Posterior vena cava (tissue), 2 donors: ENCODE data around the gene FRY. TPM values are rescaled to one million over a fixed set of nuclear protein-coding genes. Genes with fewer than 3 reads are reported as not detected.

ENCODE experiments used
- DNase-seq: peaks from one replicate; pipeline ENCODE4 v3.0.0-alpha.2; 2020; ENCODE audit warnings: low spot score
- intact Hi-C, 2 donors: fragments of 100-400 bp; cut with DNase I; formaldehyde crosslinking; loops; one replicate each; pipeline versions ENCODE4 v1.14.1 to v1.14.2; 2022 to 2023
- total RNA-seq, 2 donors: library from RNA; stranded (reverse); fragmentation: NEBNext Ultra II Directional; extraction: Animal tissue kit (Norgen Biotek cat#: 25700); gene quantifications; one replicate each; pipeline ENCODE4 v1.2.1, GENCODE V29; 2021
- donor health status: DM: yes; HTN: yes; CAD: no.
- donor health status: DM: yes; HTN: yes; CAD: no.

The FRY gene
- total RNA-seq, 2 donors from 2014 or later, result 97.1 to 207 TPM

- no peak for DNase-seq
- intact Hi-C loops, result loop anchor here in 1 of 2 donors (10.0 kb wide), 1 partner anchor 97 kb away; no protein-coding TSS in a partner anchor
Observed at GRCh38 chr13:32011971-32012370, 19.6 kb upstream of the FRY start.

- intact Hi-C loops, result loop anchor here in 1 of 2 donors (10.0 kb wide), 1 partner anchor 98 kb away; no protein-coding TSS in a partner anchor
- DNase-seq, result no peak
Observed at GRCh38 chr13:32013181-32013580, 18.4 kb upstream of the FRY start.

DNA sequence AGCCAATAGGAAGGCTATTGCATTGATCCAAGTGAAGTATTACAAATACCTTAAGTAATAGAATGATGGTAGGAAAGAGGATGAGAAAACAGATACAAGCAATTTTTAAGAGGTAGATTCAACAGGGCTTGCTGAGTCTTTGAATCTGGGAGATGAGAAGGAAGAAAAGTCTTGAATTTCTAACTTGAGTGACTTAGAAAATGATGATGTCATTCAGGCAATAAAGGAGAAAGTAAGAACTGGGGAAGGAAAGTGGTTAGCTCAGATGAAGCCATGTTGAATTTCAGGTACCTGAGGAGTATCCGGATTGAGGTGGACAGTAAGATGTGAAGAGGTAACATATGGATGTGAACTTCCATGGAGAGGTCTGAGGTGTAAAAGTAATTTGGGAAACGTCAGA, 15.5 kb upstream of the FRY start:
- DNase-seq, result no peak
- intact Hi-C loops, result loop anchor here (5.0 to 10.0 kb wide), 2 partner anchors 101 to 296 kb away; no protein-coding TSS in a partner anchor

DNA sequence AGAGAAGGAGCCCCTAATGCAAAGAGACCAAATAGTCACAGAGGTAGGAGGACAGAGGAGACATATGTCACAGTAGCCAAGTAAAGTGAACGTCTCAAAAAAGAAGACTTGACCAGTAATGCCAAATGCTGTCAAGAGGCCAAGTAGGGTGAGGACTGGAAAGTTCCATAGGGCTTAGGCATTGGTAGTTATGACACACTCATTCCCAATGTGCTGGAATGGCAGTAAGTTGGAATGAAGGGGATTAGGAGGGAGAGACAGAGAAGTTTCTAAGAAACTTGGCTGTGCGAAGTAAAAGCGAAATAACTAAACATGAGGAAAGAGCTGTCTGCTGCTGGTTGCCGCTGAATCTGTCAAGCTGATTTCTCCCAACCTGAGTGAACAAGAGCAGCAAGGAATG, 14.9 kb upstream of the FRY start:
- DNase-seq, result no peak
- intact Hi-C loops, result loop anchor here (5.0 to 10.0 kb wide), 2 partner anchors 102 to 296 kb away; no protein-coding TSS in a partner anchor

- intact Hi-C loops, result loop anchor here (5.0 to 10.0 kb wide), 2 partner anchors 103 to 295 kb away; no protein-coding TSS in a partner anchor
- DNase-seq, result no peak
Observed at GRCh38 chr13:32017474-32017873, 14.1 kb upstream of the FRY start.

- no peak for DNase-seq
Observed at GRCh38 chr13:32019612-32020233, 11.9 kb upstream of the FRY start.

GRCh38 chr13:32021785-32022184, 9.8 kb upstream of the FRY start:
- intact Hi-C loops, result loop anchor here in 1 of 2 donors (5.0 kb wide), 1 partner anchor 291 kb away; no protein-coding TSS in a partner anchor
- DNase-seq, result no peak

More at GRCh38 chr13:32019612-32020233, 11.9 kb upstream of the FRY start:
- intact Hi-C loops, result loop anchor here (5.0 to 10.0 kb wide), 2 partner anchors 105 to 293 kb away; no protein-coding TSS in a partner anchor

DNA sequence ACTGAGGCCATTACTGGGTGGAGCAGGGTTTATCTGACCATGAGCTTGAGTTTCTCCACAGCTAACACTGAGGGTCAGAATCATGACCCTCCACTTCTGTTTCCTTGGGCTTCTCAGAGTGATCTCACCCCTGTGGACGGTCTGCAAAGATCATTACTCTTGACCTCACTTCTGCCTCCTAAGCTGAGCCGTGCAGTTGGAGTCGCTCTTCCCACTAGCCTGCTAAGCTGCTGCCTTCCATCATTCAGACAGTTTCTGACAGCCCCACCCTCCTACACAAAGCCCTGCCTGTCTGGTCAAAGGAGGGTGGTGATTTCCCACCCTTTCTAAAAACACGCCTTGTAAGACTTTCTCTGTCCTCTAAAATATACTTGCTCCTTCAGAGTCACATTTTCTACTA, 9.3 kb upstream of the FRY start:
- intact Hi-C loops, result loop anchor here in 1 of 2 donors (5.0 kb wide), 1 partner anchor 290 kb away; no protein-coding TSS in a partner anchor
- DNase-seq, result no peak

DNA sequence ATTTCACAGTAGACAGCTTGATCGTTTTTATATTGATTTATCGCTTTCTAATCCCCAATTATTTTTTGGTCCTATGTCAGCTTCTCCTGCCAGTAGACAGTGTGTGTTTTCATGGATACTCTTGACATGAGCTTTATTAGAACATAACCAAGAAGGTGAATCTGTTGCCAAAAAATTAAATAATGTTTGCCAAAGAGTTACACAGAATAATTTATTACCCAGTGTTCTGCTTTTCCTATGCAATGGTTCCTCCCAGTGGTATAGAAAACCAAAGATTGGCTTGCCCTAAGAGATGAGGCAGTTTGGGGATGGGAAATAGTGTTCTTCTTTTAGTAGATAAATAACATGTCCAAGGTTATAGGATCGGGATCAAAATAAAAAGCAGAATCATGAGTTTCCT, 8.5 kb upstream of the FRY start:
- intact Hi-C loops, result loop anchor here in 1 of 2 donors (5.0 kb wide), 1 partner anchor 289 kb away; no protein-coding TSS in a partner anchor

GRCh38 chr13:32023698-32024097, 7.9 kb upstream of the FRY start:
- no peak for DNase-seq
- intact Hi-C loops, result loop anchor here in 1 of 2 donors (5.0 kb wide), 1 partner anchor 289 kb away; no protein-coding TSS in a partner anchor

More for the DNA sequence above, 8.5 kb upstream of the FRY start:
- DNase-seq, result no peak

GRCh38 chr13:32024750-32025149, 6.8 kb upstream of the FRY start:
- no peak for DNase-seq
- intact Hi-C loops, result loop anchor here in 1 of 2 donors (5.0 kb wide), 1 partner anchor 288 kb away; no protein-coding TSS in a partner anchor

- no peak for DNase-seq
- intact Hi-C loops, result no loop called here
Observed at GRCh38 chr13:32025730-32026129, 5.8 kb upstream of the FRY start.

DNA sequence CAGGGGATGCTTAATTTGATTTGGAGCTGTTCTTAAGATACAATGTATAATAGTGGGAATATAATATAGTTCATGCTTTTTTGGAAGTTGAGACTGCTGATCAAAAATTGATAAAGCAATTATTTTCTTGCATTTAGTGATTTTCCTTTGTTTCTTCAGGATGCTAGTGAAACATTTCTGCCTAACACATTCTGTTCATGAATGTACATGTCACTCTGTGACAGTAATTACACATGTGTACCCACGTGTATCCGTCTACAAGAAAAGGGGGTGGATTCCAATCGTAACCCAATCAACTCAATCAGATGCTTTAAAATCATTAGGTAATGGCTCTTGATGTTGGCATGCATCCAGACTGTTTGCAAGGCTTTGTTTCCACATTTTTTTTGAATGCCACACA, 5.0 kb upstream of the FRY start:
- DNase-seq, result no peak
- intact Hi-C loops, result no loop called here

DNA sequence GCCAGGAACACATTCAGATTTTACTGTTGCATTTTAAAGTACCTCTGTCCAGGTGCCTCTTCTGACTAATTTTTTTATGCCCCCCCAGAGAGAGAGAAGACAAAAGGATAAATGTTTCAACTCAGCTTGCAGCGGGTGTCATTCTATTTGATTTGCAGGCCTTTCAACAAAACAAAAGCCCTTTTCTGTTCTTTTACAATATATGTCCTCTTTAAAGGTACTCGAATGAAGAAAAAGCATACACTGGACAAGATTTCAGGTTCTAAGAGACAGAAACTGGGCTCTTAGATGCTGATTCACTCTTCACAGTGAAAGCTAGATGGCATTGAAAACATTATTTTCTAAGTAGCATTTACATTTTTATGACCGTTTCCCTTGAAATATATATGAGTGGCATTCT, 2.9 kb upstream of the FRY start:
- DNase-seq, result no peak
- intact Hi-C loops, result no loop called here

DNA sequence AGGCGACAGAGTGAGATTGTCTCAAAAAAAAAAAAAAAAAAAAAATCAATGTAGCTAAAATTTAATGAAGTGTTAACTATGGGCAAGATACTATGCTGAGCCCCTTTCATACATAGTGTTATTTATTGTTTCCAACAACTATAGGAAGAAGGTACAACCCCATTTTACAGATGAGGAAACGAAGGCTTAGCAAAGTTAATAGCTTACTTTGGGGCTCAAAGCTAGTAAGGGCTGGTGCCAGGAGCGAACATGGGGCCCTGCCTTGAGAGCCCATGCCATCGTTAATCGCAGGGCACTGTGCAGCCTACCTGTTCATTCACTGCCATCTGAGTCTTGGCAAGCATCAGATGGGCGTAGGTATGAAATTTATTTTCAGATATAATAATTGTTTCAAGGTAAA, 1.9 kb upstream of the FRY start:
- intact Hi-C loops, result loop anchor here in 1 of 2 donors (10.0 kb wide), 1 partner anchor 115 kb away; no protein-coding TSS in a partner anchor
- no peak for DNase-seq

DNA sequence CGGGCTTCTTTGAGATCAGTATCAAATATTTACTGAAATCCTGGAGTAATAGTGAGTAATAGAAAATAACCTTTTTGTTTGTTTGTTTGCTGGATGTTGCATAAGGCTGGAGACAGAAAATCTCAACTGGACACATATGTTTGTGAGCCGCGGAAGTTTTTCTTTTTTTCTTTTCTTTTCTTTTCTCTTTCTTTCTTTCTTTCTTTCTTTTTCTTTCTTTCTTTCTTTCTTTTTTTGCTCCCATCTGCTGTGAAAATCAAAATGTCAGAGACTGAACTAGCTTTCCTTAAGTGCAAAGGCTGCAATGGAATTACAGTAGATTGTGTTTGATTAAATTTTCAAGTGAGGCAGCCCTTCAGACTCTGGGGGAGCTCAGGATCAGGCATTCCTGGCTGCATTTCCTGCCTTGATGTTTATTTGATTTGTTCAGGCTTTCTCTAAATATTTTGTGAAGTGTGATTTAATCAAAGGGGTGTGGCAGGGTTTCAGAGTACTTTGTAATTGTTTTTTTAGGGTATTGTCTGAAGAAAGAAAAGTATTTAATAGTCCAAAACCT, 319 bp downstream of the FRY start:
- intact Hi-C loops, result loop anchor here in 1 of 2 donors (10.0 kb wide), 1 partner anchor 113 kb away; no protein-coding TSS in a partner anchor
- DNase-seq, result no peak

- no peak for DNase-seq
- intact Hi-C loops, result loop anchor here in 1 of 2 donors (10.0 kb wide), 1 partner anchor 112 kb away; no protein-coding TSS in a partner anchor
Observed at GRCh38 chr13:32032759-32033158, 1.2 kb downstream of the FRY start.

DNA sequence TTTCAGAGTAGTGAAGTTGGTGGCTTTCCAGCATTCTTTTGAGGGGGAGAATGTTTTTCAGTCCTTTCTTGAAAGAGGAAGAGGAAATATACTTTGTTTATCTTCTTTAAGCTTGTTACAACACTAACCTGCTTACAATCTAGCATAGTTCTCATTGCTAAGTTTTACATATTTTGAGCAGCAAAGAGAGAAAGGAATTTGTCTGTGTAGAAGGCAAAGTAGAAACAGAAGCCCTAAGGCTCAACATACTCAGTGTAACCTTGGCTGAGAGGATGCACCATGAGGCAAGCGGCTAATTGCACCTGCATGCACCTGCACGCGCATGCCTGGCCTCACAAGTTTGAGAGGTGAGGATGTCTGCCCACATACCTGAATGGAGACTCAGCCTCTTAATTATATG, 2.2 kb downstream of the FRY start:
- DNase-seq, result no peak
- intact Hi-C loops, result loop anchor here in 1 of 2 donors (10.0 kb wide), 1 partner anchor 111 kb away; no protein-coding TSS in a partner anchor

GRCh38 chr13:32035716-32036115, 4.1 kb downstream of the FRY start:
- intact Hi-C loops, result loop anchor here in 1 of 2 donors (10.0 kb wide), 1 partner anchor 109 kb away; no protein-coding TSS in a partner anchor
- no peak for DNase-seq

DNA sequence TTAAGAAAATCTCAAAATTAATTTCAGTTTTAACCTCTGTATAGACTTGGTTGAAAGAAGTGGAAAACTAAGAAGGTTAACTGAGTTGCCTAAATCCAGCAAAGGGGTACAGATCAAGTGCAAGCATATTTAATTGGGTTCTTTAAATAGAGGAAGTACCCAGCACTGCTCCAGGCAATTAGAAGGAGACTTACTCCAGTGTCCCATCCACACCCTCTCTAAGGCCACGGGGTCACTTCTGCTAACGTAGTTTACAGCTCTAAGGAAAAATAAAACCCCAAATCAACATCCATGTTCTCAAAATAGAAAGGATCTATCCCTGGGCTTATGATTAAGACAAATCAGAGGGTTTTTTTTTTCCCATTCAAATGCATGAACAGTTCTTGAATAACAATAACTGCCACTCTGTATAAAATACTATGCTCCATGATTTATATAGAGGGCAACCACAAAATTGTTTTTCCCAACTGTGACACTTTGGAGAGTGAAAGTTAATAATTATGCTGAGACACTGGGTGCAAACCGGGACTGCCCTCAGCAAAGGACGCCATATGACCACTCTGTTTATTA, 4.6 kb downstream of the FRY start:
- no peak for DNase-seq
- intact Hi-C loops, result loop anchor here in 1 of 2 donors (10.0 kb wide), 1 partner anchor 109 kb away; no protein-coding TSS in a partner anchor
